ENCODE data around the gene TESK2.
"Not testable (repeated sequence)": the region's sequence is repeated elsewhere in the genome, so short reads cannot be mapped to it uniquely, and the experiment has no call there.

TESK2 gene

DNA sequence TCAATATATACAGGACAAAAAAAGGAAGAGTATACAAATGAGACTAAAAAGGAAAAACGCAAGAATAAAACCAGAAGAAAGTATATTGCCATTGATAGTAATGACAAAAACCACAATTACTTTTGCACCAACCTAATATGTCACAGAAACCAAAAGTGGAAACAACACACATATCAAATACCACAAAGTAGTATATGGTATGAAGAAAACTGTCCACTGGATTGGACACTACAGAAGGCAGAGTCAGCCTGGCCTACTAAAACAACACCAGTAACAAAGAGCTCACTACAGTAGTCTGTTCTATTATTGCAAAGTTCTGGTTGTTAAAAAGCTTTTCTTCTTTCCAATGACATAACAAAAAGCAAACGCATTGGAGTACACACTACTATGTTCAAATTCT, 17.7 kb downstream of the TESK2 start:
- DNase-seq (ENCODE audit: low read depth) = no peak

DNA sequence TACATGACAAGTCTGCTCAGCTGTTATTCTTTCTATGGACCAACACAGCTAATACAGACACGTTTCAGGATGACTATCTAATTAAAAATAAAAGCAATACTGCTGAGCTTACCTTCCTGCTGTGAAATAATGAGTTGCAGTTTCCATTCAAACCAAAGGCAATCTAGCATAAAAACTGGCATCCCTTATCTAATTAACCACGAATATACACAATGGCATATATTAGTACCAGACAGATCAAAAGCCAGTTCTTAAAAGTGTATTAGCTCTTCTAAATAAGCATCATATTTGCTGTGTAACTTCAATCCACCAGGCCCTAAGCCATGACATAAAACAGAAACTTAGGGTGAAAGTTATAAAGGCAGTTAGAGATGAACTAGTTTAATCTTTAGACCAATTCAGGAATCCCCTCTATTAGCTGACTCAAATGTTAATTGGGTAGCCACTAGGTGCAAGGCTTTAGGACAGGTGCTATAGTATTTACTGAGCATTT, 20.6 kb downstream of the TESK2 start:
- DNase-seq (ENCODE audit: low read depth) = no peak

DNA sequence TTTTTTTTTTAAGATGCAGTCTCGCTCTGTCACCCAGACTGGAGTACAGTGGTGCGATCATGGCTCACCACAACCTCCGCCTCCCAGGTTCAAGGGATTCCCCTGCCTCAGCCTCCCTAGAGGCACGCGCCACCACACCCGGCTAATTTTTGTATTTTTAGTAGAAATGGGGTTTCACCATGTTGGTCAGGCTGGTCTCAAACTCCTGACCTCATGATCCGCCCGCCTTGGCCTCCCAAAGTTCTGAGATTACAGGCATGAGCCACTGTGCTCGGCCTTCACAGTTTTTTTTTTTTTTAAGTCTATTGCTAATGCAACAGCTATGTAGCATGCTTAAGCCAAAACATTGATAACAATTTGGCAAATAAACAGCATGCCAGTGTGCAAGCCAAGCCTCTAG, 23.6 kb downstream of the TESK2 start:
- DNase-seq (ENCODE audit: low read depth) = not testable (repeated sequence)

DNA sequence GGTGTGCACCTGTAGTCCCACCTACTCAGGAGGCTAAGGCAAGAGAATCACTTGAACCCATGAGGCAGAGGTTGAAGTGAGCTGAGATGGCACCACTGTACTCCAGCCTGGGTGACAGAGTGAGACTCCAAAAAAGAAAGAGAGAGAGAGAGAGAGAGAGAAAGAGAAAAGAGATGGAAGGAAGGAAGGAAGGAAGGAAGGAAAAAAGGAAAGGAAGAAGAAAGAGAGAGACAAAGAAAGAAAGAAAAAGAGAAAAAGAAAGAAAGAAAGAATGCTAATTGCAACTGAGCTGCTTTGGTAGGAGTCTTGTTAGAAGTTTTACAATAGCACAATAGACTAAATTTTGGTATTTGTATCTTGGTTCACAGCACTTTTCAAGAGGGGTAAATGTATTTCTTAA, 25.7 kb downstream of the TESK2 start:
- DNase-seq (ENCODE audit: low read depth) = no peak

DNA sequence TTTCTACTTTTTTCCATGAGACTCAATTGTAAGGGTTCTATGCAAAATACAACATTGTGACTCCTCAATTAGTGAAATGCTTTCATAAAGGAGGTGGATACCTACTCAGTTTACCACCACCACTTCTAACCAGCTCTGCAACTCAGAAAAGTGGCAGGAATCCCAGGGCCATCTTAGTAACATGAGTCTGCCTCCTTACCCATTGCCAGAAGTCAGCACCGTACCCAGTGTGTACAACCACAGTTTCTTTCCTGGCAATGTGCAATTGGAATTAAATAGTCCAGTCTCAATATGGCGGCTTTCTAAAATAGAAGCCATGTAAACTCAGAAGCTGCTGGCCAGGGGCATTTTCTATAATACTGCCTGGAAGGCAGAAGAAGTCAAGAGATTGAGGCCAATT, 32.1 kb downstream of the TESK2 start:
- DNase-seq (ENCODE audit: low read depth) = no peak

DNA sequence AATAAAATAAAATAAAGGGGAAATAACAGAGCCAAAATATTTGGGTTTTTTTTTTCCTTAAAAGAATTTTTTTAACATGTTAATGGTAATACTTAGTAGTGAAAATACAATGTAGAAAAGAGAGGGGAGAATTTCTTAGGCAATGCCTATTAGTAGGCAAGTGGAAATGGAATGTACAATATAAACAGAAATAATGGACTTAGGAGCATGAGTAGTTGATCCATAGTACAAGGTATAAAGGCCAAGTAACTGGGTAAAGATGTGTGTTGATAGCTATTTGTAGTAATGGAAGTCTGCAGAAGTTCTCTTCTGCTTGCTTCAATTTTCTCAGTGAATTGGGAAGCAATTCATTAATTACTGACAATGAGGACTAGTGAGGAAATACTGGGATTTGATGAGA, 34.4 kb downstream of the TESK2 start:
- no peak for DNase-seq (ENCODE audit: low read depth)

DNA sequence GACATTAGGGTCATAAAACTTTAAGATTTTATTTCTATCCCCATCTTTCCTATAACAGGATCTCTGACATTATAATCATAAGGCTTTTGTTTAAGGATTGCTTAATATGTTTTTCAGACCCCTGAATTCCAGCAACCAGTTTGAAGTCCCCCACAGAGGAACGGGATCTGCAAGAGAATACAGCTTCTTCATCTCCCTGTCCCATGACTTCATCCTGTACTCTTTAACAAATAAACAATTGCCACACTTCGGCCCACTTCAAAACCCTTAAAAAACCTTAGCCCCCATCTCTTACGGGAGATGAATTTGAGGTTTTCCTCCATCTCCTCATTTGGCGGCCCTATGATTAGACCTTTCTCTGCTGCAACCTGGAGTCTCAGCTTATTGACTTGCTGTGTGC, 35.8 kb downstream of the TESK2 start:
- no peak for DNase-seq (ENCODE audit: low read depth)

DNA sequence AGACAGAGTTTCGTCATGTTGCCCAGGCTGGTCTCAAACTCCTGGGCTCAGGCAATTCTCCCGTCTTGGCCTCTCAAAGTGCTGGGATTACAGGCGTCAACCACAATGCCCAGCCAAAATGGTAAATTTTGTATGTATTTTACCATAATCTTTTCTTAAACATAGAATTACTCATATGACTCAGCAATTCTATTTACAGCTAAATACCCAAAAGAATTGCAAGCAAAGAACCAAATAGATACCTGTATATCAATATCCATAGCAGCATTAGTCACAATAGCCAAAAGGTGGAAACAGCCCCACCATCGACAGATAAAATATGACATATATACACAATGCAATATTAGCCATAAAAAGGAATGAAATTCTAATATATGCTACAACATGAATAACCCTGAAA, 36.5 kb downstream of the TESK2 start:
- no peak for DNase-seq (ENCODE audit: low read depth)

DNA sequence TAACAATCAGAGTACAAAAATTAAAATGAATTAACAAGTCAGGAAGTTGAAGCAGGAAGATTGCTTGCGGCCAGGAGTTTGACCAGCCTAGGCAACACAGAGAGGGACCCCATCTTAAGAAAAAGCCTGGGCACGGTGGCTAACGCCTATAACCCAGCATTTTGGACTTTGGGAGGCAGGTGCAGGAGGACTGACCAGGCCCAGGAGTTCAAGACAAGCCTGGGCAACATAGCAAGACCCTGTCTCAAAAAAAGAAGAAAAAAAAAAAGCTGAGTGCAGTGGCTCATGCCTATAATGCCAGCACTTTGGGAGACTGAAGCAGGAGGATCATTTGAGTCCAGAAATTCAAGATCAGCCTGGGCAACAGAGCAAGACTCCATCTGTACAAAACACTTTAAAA, 38.5 kb downstream of the TESK2 start:
- DNase-seq (ENCODE audit: low read depth) = no peak

DNA sequence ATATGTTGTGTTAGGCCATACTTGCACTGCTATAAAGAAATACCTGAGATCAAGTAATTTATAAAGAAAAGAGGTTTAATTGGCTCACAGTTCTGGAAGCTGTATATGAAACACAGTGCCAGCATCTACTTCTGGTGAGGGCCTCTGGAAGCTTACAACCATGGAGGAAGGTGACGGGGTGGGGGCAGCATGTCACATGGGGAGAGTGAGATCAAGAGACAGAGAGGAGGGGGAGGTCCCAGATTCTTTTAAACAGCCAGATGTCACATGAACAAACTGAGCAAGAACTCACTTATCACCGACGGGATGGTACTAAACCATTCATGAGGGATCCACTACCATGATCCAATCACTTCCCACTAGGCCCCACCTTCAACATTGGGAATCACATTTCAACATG, 42.6 kb downstream of the TESK2 start:
- no peak for DNase-seq (ENCODE audit: low read depth)

DNA sequence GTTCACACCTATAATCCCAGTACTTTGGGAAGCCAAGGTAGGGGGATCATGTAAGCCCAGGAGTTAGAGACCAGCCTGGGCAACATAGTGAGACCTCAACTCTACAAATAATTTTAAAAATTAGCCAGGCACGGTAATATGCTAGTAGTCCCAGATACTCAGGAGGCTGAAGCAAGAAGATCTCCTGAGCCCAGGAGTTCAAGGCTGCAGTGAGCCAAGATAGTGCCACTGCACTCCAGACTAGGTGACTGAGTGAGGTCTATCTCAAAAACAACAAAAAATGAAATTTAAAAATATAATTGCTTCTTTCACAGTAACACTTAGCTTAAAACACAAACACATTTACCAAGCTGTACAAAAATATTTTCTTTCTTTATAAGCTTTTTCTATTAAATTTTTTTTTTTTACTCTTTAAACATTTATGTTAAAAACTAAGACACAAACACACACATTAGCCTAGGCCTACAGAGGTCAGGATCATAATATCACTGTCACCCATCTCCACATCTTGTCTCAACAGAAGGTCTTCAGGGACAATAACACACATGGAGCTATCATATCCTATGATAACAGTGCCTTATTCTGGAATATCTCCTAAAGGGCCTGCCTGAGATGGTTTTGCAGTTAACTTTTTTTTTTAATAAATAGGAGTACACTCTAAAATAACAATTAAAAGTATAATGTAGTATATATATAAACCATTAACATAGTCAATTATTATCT, 43.9 kb downstream of the TESK2 start:
- DNase-seq (ENCODE audit: low read depth) = no peak

DNA sequence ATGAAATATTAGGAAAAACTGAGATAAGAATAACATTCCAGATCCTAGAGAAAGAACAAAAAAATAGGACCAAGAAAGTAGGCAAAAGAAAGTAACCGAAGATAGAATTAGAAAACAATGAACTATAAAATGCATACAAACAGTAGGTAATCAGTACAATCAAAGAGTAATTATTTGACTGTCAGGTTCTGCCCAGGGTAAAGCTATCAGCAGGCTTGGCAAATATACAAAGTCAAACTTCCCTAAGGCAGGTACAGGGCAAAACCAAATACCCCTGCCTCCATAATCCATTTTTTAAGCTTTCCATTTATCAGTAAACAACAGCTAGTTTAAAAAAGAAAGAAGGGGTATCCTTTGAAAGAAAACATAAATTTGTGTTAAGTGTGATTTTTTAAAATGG, 44.4 kb downstream of the TESK2 start:
- DNase-seq (ENCODE audit: low read depth) = no peak

DNA sequence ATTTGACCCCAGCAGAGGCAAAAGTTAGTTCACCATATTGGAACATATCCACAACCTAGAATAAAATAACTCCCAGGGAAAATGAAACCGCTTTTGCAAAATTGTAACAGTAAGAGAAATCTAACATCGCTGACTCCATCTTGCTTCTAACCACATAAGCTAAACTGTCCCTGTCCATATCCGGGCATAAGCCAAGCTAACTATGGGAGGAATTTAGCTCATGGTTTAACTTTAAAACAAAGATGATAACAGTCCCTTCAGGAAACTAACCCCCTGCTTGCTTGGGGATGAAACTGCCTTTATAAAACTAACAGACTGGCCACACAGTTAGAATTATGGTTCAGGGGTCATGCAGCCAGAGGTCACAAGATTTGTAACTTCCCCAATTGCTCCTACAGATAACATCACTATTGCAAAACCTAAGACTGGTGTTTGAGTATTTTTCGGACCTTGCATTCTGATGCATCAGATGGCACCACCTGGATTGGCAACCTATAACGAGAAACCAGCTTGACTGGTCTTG, 46.3 kb downstream of the TESK2 start:
- no peak for DNase-seq (ENCODE audit: low read depth)

DNA sequence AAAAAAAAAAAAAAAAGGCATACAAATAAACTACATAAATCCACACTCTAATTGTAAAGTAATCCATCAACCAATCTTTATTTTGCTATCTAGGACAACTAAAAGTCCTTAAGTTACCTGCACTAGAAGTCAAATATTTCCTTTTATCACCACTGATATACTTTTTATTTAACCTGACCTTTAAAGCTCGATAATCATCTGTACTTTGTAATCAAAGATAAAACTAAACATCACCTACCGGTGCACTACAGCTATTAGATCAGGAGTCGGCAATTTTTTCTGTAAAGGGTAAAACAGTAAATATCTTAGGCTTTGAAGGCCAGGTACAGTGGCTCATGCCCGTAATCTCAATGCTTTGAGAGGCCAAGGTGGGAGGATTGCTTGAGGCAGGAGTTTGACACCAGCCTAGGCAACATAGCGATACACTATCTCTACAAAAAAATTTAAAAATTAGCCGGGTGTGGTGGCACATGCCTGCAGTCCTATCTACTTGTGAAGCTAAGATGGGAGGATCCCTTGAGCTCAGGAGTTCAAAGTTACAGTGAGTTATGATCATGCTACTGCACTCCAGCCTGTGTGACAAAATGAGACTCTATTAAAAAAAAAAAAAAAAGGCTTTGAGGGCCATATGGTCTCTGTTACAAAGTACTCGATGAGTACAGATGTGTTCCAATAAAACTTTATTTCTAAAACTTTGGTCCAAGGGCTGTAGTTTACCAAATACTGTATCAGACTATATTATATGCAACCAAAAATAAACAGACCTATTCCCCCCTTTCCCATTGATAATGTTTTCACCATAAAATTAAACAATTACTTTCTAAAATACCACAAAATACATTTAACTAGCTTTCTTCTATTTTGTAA, 47.1 kb downstream of the TESK2 start:
- no peak for DNase-seq (ENCODE audit: low read depth)

DNA sequence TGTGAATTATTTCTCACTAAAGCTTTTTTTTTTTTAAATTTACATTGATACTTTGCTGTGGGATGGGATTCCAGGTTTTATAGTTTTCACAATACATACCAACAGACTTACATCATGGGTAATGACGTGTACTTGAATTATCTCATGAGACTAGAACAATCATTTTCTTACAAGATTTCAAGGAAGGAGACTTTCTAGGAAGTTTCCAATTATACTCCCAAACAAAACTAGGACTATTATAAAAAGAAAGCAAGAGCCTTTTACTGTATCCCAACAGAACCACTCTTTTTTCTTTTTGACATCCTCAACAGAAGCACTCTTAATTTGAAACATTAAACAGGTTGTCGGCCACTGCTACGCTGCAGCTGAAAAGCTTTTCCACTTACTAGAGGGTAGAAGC, 48.7 kb downstream of the TESK2 start:
- peak; percentile 27 for DNase-seq (ENCODE audit: low read depth)

DNA sequence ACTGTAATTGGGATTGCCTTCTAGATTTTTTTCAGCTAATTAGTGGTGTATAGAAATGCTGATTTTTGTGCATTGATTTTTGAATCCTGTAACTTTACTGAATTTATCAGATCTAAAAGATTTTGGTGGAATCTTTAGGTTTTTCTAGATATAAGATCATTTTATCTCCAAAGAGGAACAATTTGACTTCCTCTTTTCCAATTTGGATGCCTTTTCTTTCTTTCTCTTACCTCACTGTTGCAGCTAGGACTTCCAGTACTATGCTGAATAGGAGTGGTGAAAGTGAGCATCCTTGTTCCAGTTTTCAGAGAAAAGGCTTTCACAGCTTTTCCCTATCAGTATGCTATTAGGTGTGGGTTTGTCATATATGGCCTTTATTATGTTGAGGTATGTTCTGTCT, 53.6 kb downstream of the TESK2 start:
- DNase-seq (ENCODE audit: low read depth) = no peak

DNA sequence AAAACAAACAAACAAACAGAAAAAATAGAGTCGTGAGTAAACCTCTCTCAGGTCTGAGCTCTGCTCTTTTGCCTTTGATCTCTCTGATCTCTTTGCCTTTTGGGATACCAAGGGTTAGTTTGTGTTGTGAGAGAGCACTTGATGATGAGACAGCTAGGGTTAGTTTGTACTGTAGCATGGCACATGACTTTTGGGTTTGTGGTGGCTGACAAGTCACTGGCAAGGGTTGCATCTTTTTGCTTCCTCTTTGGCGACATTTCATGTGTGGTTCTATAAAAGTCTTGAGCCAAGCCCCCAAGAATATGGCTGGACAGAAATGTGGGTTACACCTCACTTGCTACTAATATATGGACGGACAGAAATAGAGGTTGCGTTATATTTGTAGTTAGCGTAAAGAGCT, 60.5 kb downstream of the TESK2 start:
- DNase-seq (ENCODE audit: low read depth) = no peak

DNA sequence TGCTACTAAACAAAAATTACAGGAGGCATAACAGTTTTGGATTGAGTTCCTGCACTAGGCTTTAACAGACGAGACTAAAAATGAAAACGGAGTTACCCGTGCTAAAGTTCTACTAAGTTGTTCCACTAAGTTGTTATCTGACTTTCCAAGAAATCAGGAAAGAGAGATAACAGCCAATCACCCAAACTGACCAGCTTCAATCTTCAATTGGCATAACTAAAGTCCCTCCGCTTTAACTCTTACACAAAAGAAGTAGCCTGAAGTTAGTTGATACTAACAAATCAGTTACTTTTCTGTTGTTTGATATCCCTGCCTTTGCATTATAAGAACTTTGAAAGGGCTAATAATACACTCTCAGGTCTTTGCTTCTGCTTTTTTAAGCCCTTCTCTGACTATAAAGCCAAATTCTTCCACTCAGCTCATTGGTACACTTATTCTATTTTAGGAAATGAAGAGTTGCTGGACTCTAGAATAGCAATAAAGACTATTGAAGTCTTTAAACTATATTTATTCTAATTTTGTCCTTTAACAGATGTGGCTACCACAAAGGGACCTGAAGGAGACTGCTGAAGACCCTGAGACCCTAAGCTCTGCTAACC, 61.3 kb downstream of the TESK2 start:
- no peak for DNase-seq (ENCODE audit: low read depth)

DNA sequence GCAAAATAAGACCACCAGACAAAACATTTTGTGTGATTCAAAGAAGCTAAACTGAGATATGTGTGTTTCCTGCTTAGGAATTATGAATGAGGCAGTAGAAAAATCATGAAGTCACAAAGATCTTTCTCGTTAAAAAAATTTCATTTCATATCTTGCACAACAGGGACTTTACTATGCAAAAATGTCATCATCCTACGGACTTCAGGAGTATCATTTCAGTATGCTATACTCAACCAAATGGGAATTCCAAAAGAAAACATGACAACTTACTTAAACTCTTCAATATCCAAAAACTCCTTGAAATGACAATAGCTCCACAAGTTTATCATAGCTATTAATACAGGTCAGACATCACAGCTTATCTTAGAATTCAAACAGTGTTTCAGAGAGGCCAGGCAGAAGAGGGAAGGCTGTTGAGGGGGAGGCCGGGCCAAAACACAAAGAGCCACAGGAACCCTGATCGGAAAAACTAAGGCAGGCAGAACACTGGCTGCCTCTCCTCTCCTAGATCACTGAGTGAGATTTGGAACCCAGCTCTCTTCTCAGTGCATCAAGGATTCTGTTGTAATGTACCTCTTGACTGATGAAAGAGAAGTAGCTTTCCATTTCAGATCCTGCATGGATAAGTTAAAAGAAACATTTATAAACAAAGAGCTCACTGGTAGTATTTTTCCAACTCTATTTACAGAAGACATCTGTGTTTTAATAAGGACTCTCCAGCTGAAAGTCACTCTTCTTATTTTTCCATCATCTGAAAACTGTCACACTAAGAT, 66.9 kb downstream of the TESK2 start:
- no peak for DNase-seq (ENCODE audit: low read depth)

DNA sequence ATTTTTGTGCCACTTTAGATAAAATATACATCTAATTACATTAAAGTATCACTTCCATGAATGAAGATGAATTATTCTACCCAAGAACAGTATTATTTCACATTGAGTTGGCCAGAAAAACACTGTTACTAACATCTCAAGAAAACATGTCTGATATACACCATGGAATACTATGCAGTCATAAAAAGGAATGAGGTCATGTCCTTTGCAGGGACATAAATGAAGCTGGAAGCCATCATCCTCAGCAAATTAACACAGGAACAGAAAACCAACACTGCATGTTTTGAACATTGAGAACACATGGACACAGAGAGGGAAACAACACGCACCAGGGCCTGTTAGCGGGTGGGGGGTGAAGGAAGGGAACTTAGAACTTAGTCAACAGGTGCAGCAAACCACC, 69.0 kb downstream of the TESK2 start:
- DNase-seq (ENCODE audit: low read depth) = no peak

DNA sequence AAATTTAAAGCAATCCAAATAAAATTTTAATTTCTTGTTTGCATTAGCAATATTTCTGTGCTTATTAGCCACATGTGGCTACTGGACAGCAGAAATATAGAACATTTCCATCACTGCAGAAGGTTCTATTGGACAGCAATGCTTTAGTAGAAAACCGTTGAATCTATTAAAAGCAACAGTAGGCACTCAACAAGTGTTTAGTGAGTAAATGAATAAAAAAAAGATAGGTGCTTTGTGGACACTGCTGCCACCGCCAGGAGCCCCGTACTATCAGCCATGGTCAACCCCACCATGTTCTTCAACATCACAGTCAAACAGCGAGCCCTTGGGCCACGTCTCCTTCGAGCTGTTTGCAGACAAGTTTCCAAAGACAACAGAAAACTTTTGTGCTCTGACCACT, 76.2 kb downstream of the TESK2 start:
- no peak for DNase-seq (ENCODE audit: low read depth)

DNA sequence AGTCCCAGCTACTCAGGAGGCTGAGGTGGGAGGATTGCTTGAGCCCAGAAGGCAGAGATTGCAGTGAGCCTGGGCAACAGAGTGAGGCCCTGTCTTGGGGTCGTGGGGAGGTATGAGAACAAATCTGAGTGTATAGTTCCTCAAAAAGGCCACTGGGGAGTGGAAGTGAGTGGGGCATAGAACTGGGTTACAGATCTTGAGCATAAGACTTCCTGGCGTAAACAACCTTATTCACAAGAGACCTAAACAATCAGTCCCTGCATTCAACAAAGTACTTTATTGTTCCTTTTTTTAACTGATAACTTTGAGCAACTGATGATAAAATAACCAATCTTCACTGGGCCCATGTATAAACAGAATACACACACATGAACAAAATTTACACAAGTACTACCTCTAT, 78.1 kb downstream of the TESK2 start:
- DNase-seq (ENCODE audit: low read depth) = no peak
